ENCODE results near the gene OSBPL3.

The OSBPL3 gene

GRCh38 chr7:24863626-24864025 is 116.4 kb downstream of the OSBPL3 start:
- no peak for DNase-seq (ENCODE audit: low spot score)

GRCh38 chr7:24862461-24862860 is 117.5 kb downstream of the OSBPL3 start:
- no peak for DNase-seq (ENCODE audit: low spot score)

GRCh38 chr7:24861336-24861735 is 118.6 kb downstream of the OSBPL3 start:
- no peak for DNase-seq (ENCODE audit: low spot score)

- DNase-seq (ENCODE audit: low spot score): no peak
Measured at GRCh38 chr7:24860611-24861010, 119.4 kb downstream of the OSBPL3 start.

- DNase-seq (ENCODE audit: low spot score): no peak
Measured at GRCh38 chr7:24858108-24858977, 121.6 kb downstream of the OSBPL3 start.

- no peak for DNase-seq (ENCODE audit: low spot score)
Measured at GRCh38 chr7:24857623-24858022, 122.4 kb downstream of the OSBPL3 start.

- DNase-seq (ENCODE audit: low spot score): no peak
Measured at GRCh38 chr7:24854866-24855265, 125.1 kb downstream of the OSBPL3 start.

GRCh38 chr7:24851786-24852185 is 128.2 kb downstream of the OSBPL3 start:
- DNase-seq (ENCODE audit: low spot score): peak; percentile 27

- DNase-seq (ENCODE audit: low spot score): no peak
Measured at GRCh38 chr7:24848878-24849277, 131.1 kb downstream of the OSBPL3 start.

GRCh38 chr7:24847754-24848153 is 132.2 kb downstream of the OSBPL3 start:
- DNase-seq (ENCODE audit: low spot score): no peak

GRCh38 chr7:24843821-24844434 is 136.1 kb downstream of the OSBPL3 start:
- DNase-seq (ENCODE audit: low spot score): no peak

- DNase-seq (ENCODE audit: low spot score): peak; percentile 31
Measured at GRCh38 chr7:24842449-24843241, 137.3 kb downstream of the OSBPL3 start.

GRCh38 chr7:24842029-24842428 is 137.9 kb downstream of the OSBPL3 start:
- DNase-seq (ENCODE audit: low spot score): no peak

- no peak for DNase-seq (ENCODE audit: low spot score)
Measured at GRCh38 chr7:24840563-24840962, 139.4 kb downstream of the OSBPL3 start.

GRCh38 chr7:24836084-24836483 is 143.9 kb downstream of the OSBPL3 start:
- no peak for DNase-seq (ENCODE audit: low spot score)

- no peak for DNase-seq (ENCODE audit: low spot score)
Measured at GRCh38 chr7:24835643-24836042, 144.3 kb downstream of the OSBPL3 start.

GRCh38 chr7:24834128-24834798 is 145.7 kb downstream of the OSBPL3 start:
- DNase-seq (ENCODE audit: low spot score): no peak

- no peak for DNase-seq (ENCODE audit: low spot score)
Measured at GRCh38 chr7:24833549-24833948, 146.4 kb downstream of the OSBPL3 start.

GRCh38 chr7:24831240-24831639 is 148.7 kb downstream of the OSBPL3 start:
- DNase-seq (ENCODE audit: low spot score): no peak

GRCh38 chr7:24830440-24831050 is 149.4 kb downstream of the OSBPL3 start:
- no peak for DNase-seq (ENCODE audit: low spot score)

- DNase-seq (ENCODE audit: low spot score): no peak
Measured at GRCh38 chr7:24829787-24830186, 150.2 kb downstream of the OSBPL3 start.
